HG02973 (cell line): ENCODE results near the gene FBXO11.

Experiments
- ATAC-seq: cut with Tn5 transposase; IDR thresholded peaks from one replicate; pipeline ENCODE4 v1.9.1; 2021; ENCODE audit warnings: moderate library complexity; ENCODE audit not compliant: unreplicated experiment

The FBXO11 gene

GRCh38 chr2:47798631-47799030 is 107.7 kb downstream of the FBXO11 start:
- no peak for ATAC-seq

- ATAC-seq = no peak
These were observed 110.1 kb downstream of the FBXO11 start for GRCh38 chr2:47796090-47796697.

- no peak for ATAC-seq
These were observed 120.3 kb downstream of the FBXO11 start for GRCh38 chr2:47785986-47786385.

GRCh38 chr2:47784352-47784851 is 121.9 kb downstream of the FBXO11 start:
- ATAC-seq = no peak

GRCh38 chr2:47783486-47784351 is 122.6 kb downstream of the FBXO11 start:
- peak; percentile 31 for ATAC-seq

- ATAC-seq = peak; percentile 73
These were observed 123.4 kb downstream of the FBXO11 start, which contains the start of gene MSH6 for GRCh38 chr2:47782671-47783485. MSH6 (plus strand) TSS chr2:47783145; CDS start chr2:47783234, 89 bp downstream.

- ATAC-seq = no peak
These were observed 124.0 kb downstream of the FBXO11 start for GRCh38 chr2:47782381-47782670.

GRCh38 chr2:47779426-47779790 is 126.9 kb downstream of the FBXO11 start:
- ATAC-seq = no peak

- no peak for ATAC-seq
These were observed 127.4 kb downstream of the FBXO11 start for GRCh38 chr2:47778698-47779425.

- no peak for ATAC-seq
These were observed 128.9 kb downstream of the FBXO11 start for GRCh38 chr2:47777277-47777937.

GRCh38 chr2:47774567-47774966 is 131.7 kb downstream of the FBXO11 start:
- ATAC-seq = no peak

GRCh38 chr2:47772343-47772742 is 134.0 kb downstream of the FBXO11 start:
- no peak for ATAC-seq

GRCh38 chr2:47771211-47771610 is 135.1 kb downstream of the FBXO11 start:
- ATAC-seq = no peak

GRCh38 chr2:47769318-47769717 is 137.0 kb downstream of the FBXO11 start:
- no peak for ATAC-seq

- no peak for ATAC-seq
These were observed 138.3 kb downstream of the FBXO11 start for GRCh38 chr2:47767880-47768609.

- ATAC-seq = no peak
These were observed 138.8 kb downstream of the FBXO11 start for GRCh38 chr2:47767497-47767844.

GRCh38 chr2:47751856-47752414 is 154.4 kb downstream of the FBXO11 start:
- ATAC-seq = no peak

- ATAC-seq = no peak
These were observed 158.4 kb downstream of the FBXO11 start for GRCh38 chr2:47747878-47748277.

- ATAC-seq = no peak
These were observed 162.2 kb downstream of the FBXO11 start for GRCh38 chr2:47744074-47744473.
